H1 (cell line): ENCODE data around the gene AMT. TPM values are rescaled to one million over a fixed set of nuclear protein-coding genes. Genes with fewer than 3 reads are reported as not detected.

Source experiments
- CTCF ChIA-PET: fragments of 300-600 bp; sonication (Branson Sonifier 250); formaldehyde crosslinking; loops from one replicate; lab custom pipeline; 2021; ENCODE audit not compliant: partially characterized antibody; lab: Charles Lee
- POLR2A ChIA-PET: fragments of 300-600 bp; sonication (Branson Sonifier 250); formaldehyde crosslinking; loops from one replicate; lab custom pipeline; 2021; ENCODE audit warnings: inconsistent platforms; ENCODE audit not compliant: partially characterized antibody; lab: Charles Lee
- DNase-seq, 2 experiments: peaks; one replicate each; pipeline versions ENCODE4 v3.0.0 to v3.0.0-alpha.2; 2010 to 2022; ENCODE audit warnings: low spot score in 2 of 2, low read depth in 1 of 2, mixed read lengths in 1 of 2
- FAIRE-seq: peaks from 2 replicates; lab custom pipeline; 2011; peaks lifted over from hg19 to GRCh38; lab: Jason Lieb, UNC
- H2AFZ ChIP-seq: 2 replicates; pipeline ENCODE4 v1.8.1; 2012; ENCODE audit warnings: low read length, inconsistent platforms
- H2AK5ac ChIP-seq: 2 replicates; pipeline ENCODE4 v1.6.1; 2013; ENCODE audit warnings: low read depth, low read length
- H2BK120ac ChIP-seq: replicated peaks from 2 replicates; pipeline ENCODE3; 2013; ENCODE audit warnings: low read depth, low read length, inconsistent platforms
- H2BK12ac ChIP-seq: 2 replicates; pipeline ENCODE4 v1.6.1; 2013; ENCODE audit warnings: low read depth, low read length
- H2BK15ac ChIP-seq: 2 replicates; pipeline ENCODE4 v1.6.1; 2013; ENCODE audit warnings: low read length
- H2BK20ac ChIP-seq: 2 replicates; pipeline ENCODE4 v1.6.1; 2013; ENCODE audit warnings: low read length
- H2BK5ac ChIP-seq: 2 replicates; pipeline ENCODE4 v1.6.1; 2013; ENCODE audit warnings: low read depth, low read length
- H3K14ac ChIP-seq: 2 replicates; pipeline ENCODE4 v1.6.1; 2013; ENCODE audit warnings: inconsistent platforms; ENCODE audit not compliant: insufficient read length
- H3K18ac ChIP-seq: 2 replicates; pipeline ENCODE4 v1.6.1; 2013; ENCODE audit warnings: low read length; ENCODE audit errors: extremely low read depth
- H3K23ac ChIP-seq: 2 replicates; pipeline ENCODE4 v1.6.1; 2013; ENCODE audit warnings: inconsistent platforms; ENCODE audit not compliant: insufficient read length
- H3K23me2 ChIP-seq: 2 replicates; pipeline ENCODE4 v1.6.1; 2013; ENCODE audit warnings: low read depth, low read length
- H3K27ac ChIP-seq: 2 replicates; pipeline ENCODE4 v1.6.1; 2011; ENCODE audit warnings: low read depth, low read length, inconsistent platforms
- H3K27me3 ChIP-seq, 4 experiments: replicated peaks in 1 of 4; 1 replicate in 1 of 4; 2 replicates in 3 of 4; pipeline versions ENCODE4 v1.6.1 to v1.8.1; 2011 to 2013; ENCODE audit warnings: low read length in 3 of 4, mild to moderate bottlenecking in 3 of 4, inconsistent platforms in 2 of 4, mixed read lengths in 2 of 4, moderate library complexity in 1 of 4; ENCODE audit not compliant: control insufficient read depth in 3 of 4, insufficient read depth in 3 of 4; ENCODE audit errors: extremely low read depth in 1 of 4
- H3K36me3 ChIP-seq, 4 experiments: 2 replicates each; pipeline versions ENCODE4 v1.6.1 to v1.8.1; 2011 to 2013; ENCODE audit warnings: mild to moderate bottlenecking in 4 of 4, low read length in 3 of 4, moderate library complexity in 2 of 4, control low read depth in 1 of 4, inconsistent platforms in 1 of 4; ENCODE audit not compliant: insufficient read depth in 4 of 4, control insufficient read depth in 2 of 4
- H3K4ac ChIP-seq: replicated peaks from 2 replicates; pipeline ENCODE3; 2013; ENCODE audit warnings: low read length, low read depth, mixed read lengths, inconsistent platforms; ENCODE audit not compliant: insufficient read length
- H3K4me1 ChIP-seq, 4 experiments: replicated peaks in 1 of 4; 1 replicate in 1 of 4; 2 replicates in 3 of 4; pipeline versions ENCODE4 v1.6.1 to v1.8.1; 2011 to 2013; ENCODE audit warnings: low read length in 3 of 4, inconsistent platforms in 2 of 4, mixed read lengths in 1 of 4; ENCODE audit not compliant: insufficient read depth in 4 of 4, control insufficient read depth in 3 of 4
- H3K4me2 ChIP-seq, 2 experiments: 2 replicates each; pipeline versions ENCODE4 v1.6.1 to v1.8.1; 2011 to 2013; ENCODE audit warnings: low read depth in 2 of 2, low read length in 2 of 2, control low read depth in 1 of 2, inconsistent platforms in 1 of 2, mild to moderate bottlenecking in 1 of 2; ENCODE audit not compliant: insufficient read depth in 1 of 2
- H3K4me3 ChIP-seq, 4 experiments: fragments of 200-600, 300-600 bp in 1 of 4; sonication (generic), shearing (Covaris generic), sonication (Bioruptor Twin) in 1 of 4; 2 replicates each; pipeline versions ENCODE4 v1.5.1 to v1.8.1; 2011 to 2016; ENCODE audit warnings: low read length in 4 of 4, low read depth in 3 of 4, control low read depth in 2 of 4, inconsistent platforms in 2 of 4, mild to moderate bottlenecking in 2 of 4, mixed read lengths in 1 of 4, moderate library complexity in 1 of 4; ENCODE audit not compliant: insufficient read depth in 2 of 4; ENCODE audit errors: extremely low read depth in 1 of 4
- H3K56ac ChIP-seq: replicated peaks from 2 replicates; pipeline ENCODE3; 2013; ENCODE audit warnings: low read depth, mild to moderate bottlenecking, mixed read lengths, low read length, inconsistent platforms; ENCODE audit not compliant: insufficient read length
- H3K79me1 ChIP-seq: 2 replicates; pipeline ENCODE4 v1.6.1; 2013; ENCODE audit warnings: low read depth, low read length, control low read depth
- H3K79me2 ChIP-seq, 2 experiments: 2 replicates each; pipeline versions ENCODE4 v1.6.1 to v1.8.1; 2012 to 2013; ENCODE audit warnings: low read length in 2 of 2, mild to moderate bottlenecking in 2 of 2, inconsistent platforms in 1 of 2; ENCODE audit not compliant: insufficient read depth in 2 of 2, control insufficient read depth in 1 of 2
- H3K9ac ChIP-seq, 4 experiments: replicated peaks in 1 of 4; 1 replicate in 1 of 4; 2 replicates in 3 of 4; pipeline versions ENCODE4 v1.6.1 to v1.8.1; 2011 to 2013; ENCODE audit warnings: low read depth in 3 of 4, low read length in 3 of 4, control low read depth in 2 of 4, mild to moderate bottlenecking in 2 of 4, moderate library complexity in 2 of 4, inconsistent platforms in 1 of 4; ENCODE audit errors: extremely low read depth in 1 of 4
- H3K9me3 ChIP-seq, 2 experiments: 2 replicates each; pipeline versions ENCODE4 v1.6.1 to v1.8.1; 2012 to 2013; ENCODE audit warnings: mild to moderate bottlenecking in 2 of 2, moderate library complexity in 2 of 2, control low read depth in 1 of 2, inconsistent platforms in 1 of 2, low read depth in 1 of 2, low read length in 1 of 2, mixed read lengths in 1 of 2; ENCODE audit not compliant: insufficient read depth in 2 of 2
- H4K20me1 ChIP-seq, 2 experiments: replicated peaks in 1 of 2; 2 replicates each; pipeline versions ENCODE3 to v1.8.1; 2011 to 2013; ENCODE audit warnings: inconsistent platforms in 2 of 2, low read length in 2 of 2, mild to moderate bottlenecking in 1 of 2; ENCODE audit not compliant: insufficient read depth in 2 of 2, control insufficient read depth in 1 of 2
- H4K5ac ChIP-seq: 2 replicates; pipeline ENCODE4 v1.6.1; 2013; ENCODE audit warnings: low read length, low read depth, mixed read lengths, inconsistent platforms; ENCODE audit not compliant: insufficient read length
- H4K8ac ChIP-seq: 2 replicates; pipeline ENCODE4 v1.8.0; 2013; ENCODE audit warnings: mild to moderate bottlenecking, moderate library complexity, low read length, inconsistent platforms; ENCODE audit not compliant: insufficient read depth; ENCODE audit errors: extremely low read depth
- H4K91ac ChIP-seq: replicated peaks from 2 replicates; pipeline ENCODE3; 2013; ENCODE audit warnings: low read length, mixed read lengths, inconsistent platforms; ENCODE audit not compliant: insufficient read length
- BACH1 ChIP-seq: IDR thresholded peaks from 2 replicates; pipeline ENCODE4 v1.6.1; 2012; ENCODE audit warnings: low read length, improper control_type of control experiment
- CBX8 ChIP-seq: fragments of 300-800, 300-1000 bp; sonication (generic); IDR thresholded peaks from 2 replicates; pipeline ENCODE4 v1.7.1; 2016; ENCODE audit warnings: low read depth, low read length, borderline replicate concordance
- CEBPB ChIP-seq: IDR thresholded peaks from 2 replicates; pipeline ENCODE4 v1.6.1; 2012; ENCODE audit warnings: low read depth, low read length
- CHD2 ChIP-seq: IDR thresholded peaks from 2 replicates; pipeline ENCODE4 v1.6.1; 2012; ENCODE audit warnings: low read length, improper control_type of control experiment
- KDM4A ChIP-seq: IDR thresholded peaks from one replicate; pipeline ENCODE4 v1.7.1; 2012; ENCODE audit warnings: low read depth, mild to moderate bottlenecking, moderate library complexity, low read length, inconsistent platforms; ENCODE audit not compliant: severe bottlenecking
- MAFK ChIP-seq: IDR thresholded peaks from 2 replicates; pipeline ENCODE4 v1.6.1; 2012; ENCODE audit warnings: low read depth, mild to moderate bottlenecking, improper control_type of control experiment, low read length
- NANOG ChIP-seq: IDR thresholded peaks from 2 replicates; pipeline ENCODE4 v1.6.1; 2011; ENCODE audit warnings: low read length, low read depth, mild to moderate bottlenecking, inconsistent platforms; ENCODE audit not compliant: insufficient read depth, poor library complexity, severe bottlenecking
- POLR2A ChIP-seq, 2 experiments: IDR thresholded peaks; 1 replicate in 1 of 2; 2 replicates in 1 of 2; pipeline ENCODE4 v1.6.1; 2011; ENCODE audit warnings: low read depth in 2 of 2, low read length in 2 of 2, mild to moderate bottlenecking in 2 of 2; ENCODE audit errors: control extremely low read depth in 1 of 2
- RBBP5 ChIP-seq: IDR thresholded peaks from 2 replicates; pipeline ENCODE4 v1.7.1; 2012; ENCODE audit warnings: low read depth, mild to moderate bottlenecking, inconsistent platforms, low read length, moderate library complexity, borderline replicate concordance
- RXRA ChIP-seq: IDR thresholded peaks from 2 replicates; pipeline ENCODE4 v1.6.1; 2011; ENCODE audit warnings: low read depth, mild to moderate bottlenecking, low read length, moderate library complexity; ENCODE audit not compliant: insufficient read depth
- SAP30 ChIP-seq: fragments of 300-600 bp; sonication (generic); IDR thresholded peaks from 2 replicates; pipeline ENCODE4 v1.7.1; 2012; ENCODE audit warnings: low read length, moderate library complexity, mild to moderate bottlenecking, inconsistent platforms; ENCODE audit not compliant: insufficient read depth, insufficient replicate concordance
- TBP ChIP-seq: IDR thresholded peaks from 2 replicates; pipeline ENCODE4 v1.6.1; 2011; ENCODE audit warnings: low read depth, low read length, improper control_type of control experiment
- TCF12 ChIP-seq: IDR thresholded peaks from 2 replicates; pipeline ENCODE4 v1.6.1; 2011; ENCODE audit warnings: low read depth, mild to moderate bottlenecking, low read length
- WGBS, 2 experiments: shearing (Covaris generic) in 1 of 2; methylation state at CpG; one replicate each; pipeline versions ENCODE4 v1.1.6 to v1.1.7; 2013 to 2015; ENCODE audit warnings: low lambda C conversion rate in 2 of 2, mixed read lengths in 2 of 2, inconsistent platforms in 1 of 2, low coverage in 1 of 2, missing lambda C conversion rate in 1 of 2; ENCODE audit not compliant: insufficient replicate concordance in 2 of 2, insufficient coverage in 1 of 2, insufficient read length in 1 of 2; ENCODE audit errors: extremely low coverage in 1 of 2, missing lambda C conversion rate in 1 of 2; 5-methylcytosine and 5-hydroxymethylcytosine counted together
- polyA plus RNA-seq, 7 experiments: library from polyadenylated mRNA; depleted of rRNA in 3 of 7; stranded (reverse) in 5 of 7; unstranded in 2 of 7; fragments of >200 nt in 5 of 7; fragments of 200-250 nt in 2 of 7; gene quantifications; 1 replicate in 5 of 7; 2 replicates in 1 of 7; 4 replicates in 1 of 7; pipeline versions ENCODE4 v1.2.1 to v1.2.3, GENCODE V29; 2011 to 2013; ENCODE audit warnings: missing spikeins in 2 of 7, mixed read lengths in 2 of 7
- total RNA-seq: library from RNA; stranded (reverse); fragmentation: NEBNext Ultra II Directional; extraction: Animal tissue kit (Norgen Biotek cat#: 25700); gene quantifications from 2 replicates; pipeline ENCODE4 v1.2.1, GENCODE V29; 2021
- TF ChIP-seq, protein P1 (sequence below): IDR thresholded peaks from 2 replicates; pipeline ENCODE4 v1.6.1; 2012; ENCODE audit warnings: inconsistent platforms

Gene AMT
- total and polyA plus RNA-seq, 2 of the 8 experiments (the other 6 are each of a cell fraction or from before 2014, with no cell fraction given) = 46.5 to 92.4 TPM

GRCh38 chr3:49411535-49411967 lies 10.7 kb downstream of the AMT start:
- H2BK12ac ChIP-seq = no peak overlapping the region
- peak overlapping the region; percentile 86 for H2BK120ac ChIP-seq
- peak overlapping the region; percentile 76 to 99 (median 90) for H3K4me3 ChIP-seq
- no peak overlapping the region for H3K14ac ChIP-seq
- H4K20me1 ChIP-seq = peaks cover 12 to 20% of the 10 kb centered on the region in 2 experiments
- ChIA-PET CTCF (interaction anchor here (0.6 to 1.0 kb wide), 2 partner anchors 11 to 159 kb away, joined by 3 read pairs; no protein-coding TSS in a partner anchor), POLR2A (interaction anchor here (0.6 to 4.2 kb wide), 35 partner anchors 9 to 390 kb away, joined by 3 to 57 read pairs (median 5); partner anchors contain the start of genes AMT, DAG1, GPX1 and LAMB2)
- H4K91ac ChIP-seq = peak overlapping the region; percentile 80
- peaks cover 0 to 11% (median 8%) of the 10 kb centered on the region in 4 experiments; a peak in 5 of 7 replicates for H3K4me1 ChIP-seq
- FAIRE-seq (no peak), DNase-seq (no peak)
- H4K8ac ChIP-seq = peak overlapping the region; percentile 97
- H3K9ac ChIP-seq = peak overlapping the region; percentile 91 to 96 (median 92)
- H3K56ac ChIP-seq = peak overlapping the region; percentile 28
- no peak overlapping the region for H2BK20ac ChIP-seq
- peak overlapping the region; percentile 86 for H3K27ac ChIP-seq
- H2BK5ac ChIP-seq = peak overlapping the region; percentile 92
- no peak overlapping the region for H2BK15ac ChIP-seq
- peaks cover 33 to 48% of the 10 kb centered on the region in 2 experiments for H3K79me2 ChIP-seq
- peak overlapping the region; percentile 80 to 93 for H3K4me2 ChIP-seq
- H3K23me2 ChIP-seq = peaks cover 16% of the 10 kb centered on the region
- H3K23ac ChIP-seq = no peak overlapping the region
- no peak overlapping the region for H2AFZ ChIP-seq
- no peaks in the 10 kb centered on the region for H3K9me3 ChIP-seq
- peak overlapping the region; percentile 93 for H3K4ac ChIP-seq
- H2AK5ac ChIP-seq = no peak overlapping the region
- H3K27me3 ChIP-seq = no peaks in the 10 kb centered on the region
- H4K5ac ChIP-seq = peak overlapping the region; percentile 99
- H3K36me3 ChIP-seq = peaks cover 0 to under 1% (median 0%) of the 10 kb centered on the region in 4 experiments; a peak in 1 of 8 replicates
- H3K18ac ChIP-seq = peak overlapping the region; percentile 97
- WGBS, 2 experiments = 1% methylated on average over 32 of the region's 59 CpGs; no CpG with 5 or more reads in 1 of the 2 experiments
- peaks cover 15% of the 10 kb centered on the region for H3K79me1 ChIP-seq
- no peak for TF ChIP-seq KDM4A
- no peak for TF ChIP-seq MAFK
- TF ChIP-seq CHD2 = no peak
- peak; percentile 73; the same call in 1 of the 2 replicates for TF ChIP-seq RBBP5
- TF ChIP-seq TCF12 = no peak
- no peak for TF ChIP-seq RXRA
- no peak for TF ChIP-seq CBX8
- no peak for TF ChIP-seq NANOG
- TF ChIP-seq TBP = no peak
- TF ChIP-seq, protein P1, sequence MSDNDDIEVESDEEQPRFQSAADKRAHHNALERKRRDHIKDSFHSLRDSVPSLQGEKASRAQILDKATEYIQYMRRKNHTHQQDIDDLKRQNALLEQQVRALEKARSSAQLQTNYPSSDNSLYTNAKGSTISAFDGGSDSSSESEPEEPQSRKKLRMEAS = peak; percentile 14; the same call in 1 of the 2 replicates
- no peak for TF ChIP-seq SAP30
- TF ChIP-seq POLR2A (IDR thresholded peaks at IDR 0.05; ENCODE audit: control extremely low read depth in 1 of 2, low read depth in 2 of 2, low read length in 2 of 2) = peak in 1 of 2 experiments; percentile 81; a peak in 1 of 3 replicates
- TF ChIP-seq BACH1 = no peak
- no peak for TF ChIP-seq CEBPB
